ENCODE results near the gene AASDH. TPM values are rescaled to one million over a fixed set of nuclear protein-coding genes. Genes with fewer than 3 reads are reported as not detected.

The AASDH gene
- total and polyA plus RNA-seq, 2 of the 13 experiments (the other 11 are each of a cell fraction or from before 2014, with no cell fraction given), result 12.6 to 14.1 TPM

GRCh38 chr4:56387023-56388001 lies at the start of gene AASDH (continued):
- TF ChIP-seq, protein P1, sequence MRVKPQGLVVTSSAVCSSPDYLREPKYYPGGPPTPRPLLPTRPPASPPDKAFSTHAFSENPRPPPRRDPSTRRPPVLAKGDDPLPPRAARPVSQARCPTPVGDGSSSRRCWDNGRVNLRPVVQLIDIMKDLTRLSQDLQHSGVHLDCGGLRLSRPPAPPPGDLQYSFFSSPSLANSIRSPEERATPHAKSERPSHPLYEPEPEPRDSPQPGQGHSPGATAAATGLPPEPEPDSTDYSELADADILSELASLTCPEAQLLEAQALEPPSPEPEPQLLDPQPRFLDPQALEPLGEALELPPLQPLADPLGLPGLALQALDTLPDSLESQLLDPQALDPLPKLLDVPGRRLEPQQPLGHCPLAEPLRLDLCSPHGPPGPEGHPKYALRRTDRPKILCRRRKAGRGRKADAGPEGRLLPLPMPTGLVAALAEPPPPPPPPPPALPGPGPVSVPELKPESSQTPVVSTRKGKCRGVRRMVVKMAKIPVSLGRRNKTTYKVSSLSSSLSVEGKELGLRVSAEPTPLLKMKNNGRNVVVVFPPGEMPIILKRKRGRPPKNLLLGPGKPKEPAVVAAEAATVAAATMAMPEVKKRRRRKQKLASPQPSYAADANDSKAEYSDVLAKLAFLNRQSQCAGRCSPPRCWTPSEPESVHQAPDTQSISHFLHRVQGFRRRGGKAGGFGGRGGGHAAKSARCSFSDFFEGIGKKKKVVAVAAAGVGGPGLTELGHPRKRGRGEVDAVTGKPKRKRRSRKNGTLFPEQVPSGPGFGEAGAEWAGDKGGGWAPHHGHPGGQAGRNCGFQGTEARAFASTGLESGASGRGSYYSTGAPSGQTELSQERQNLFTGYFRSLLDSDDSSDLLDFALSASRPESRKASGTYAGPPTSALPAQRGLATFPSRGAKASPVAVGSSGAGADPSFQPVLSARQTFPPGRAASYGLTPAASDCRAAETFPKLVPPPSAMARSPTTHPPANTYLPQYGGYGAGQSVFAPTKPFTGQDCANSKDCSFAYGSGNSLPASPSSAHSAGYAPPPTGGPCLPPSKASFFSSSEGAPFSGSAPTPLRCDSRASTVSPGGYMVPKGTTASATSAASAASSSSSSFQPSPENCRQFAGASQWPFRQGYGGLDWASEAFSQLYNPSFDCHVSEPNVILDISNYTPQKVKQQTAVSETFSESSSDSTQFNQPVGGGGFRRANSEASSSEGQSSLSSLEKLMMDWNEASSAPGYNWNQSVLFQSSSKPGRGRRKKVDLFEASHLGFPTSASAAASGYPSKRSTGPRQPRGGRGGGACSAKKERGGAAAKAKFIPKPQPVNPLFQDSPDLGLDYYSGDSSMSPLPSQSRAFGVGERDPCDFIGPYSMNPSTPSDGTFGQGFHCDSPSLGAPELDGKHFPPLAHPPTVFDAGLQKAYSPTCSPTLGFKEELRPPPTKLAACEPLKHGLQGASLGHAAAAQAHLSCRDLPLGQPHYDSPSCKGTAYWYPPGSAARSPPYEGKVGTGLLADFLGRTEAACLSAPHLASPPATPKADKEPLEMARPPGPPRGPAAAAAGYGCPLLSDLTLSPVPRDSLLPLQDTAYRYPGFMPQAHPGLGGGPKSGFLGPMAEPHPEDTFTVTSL (CRISPR knock-in tag; IDR thresholded peaks at IDR 0.05; ENCODE audit: borderline replicate concordance), result peak; percentile 44; the same call in 1 of the 2 replicates
- TF ChIP-seq EP300 (IDR thresholded peaks at IDR 0.05; ENCODE audit: low read depth in 2 of 2, low read length in 2 of 2) (0 out of 4 replicates have a peak, but pooled peaks of 1 of the 2 experiments have one; percentile 16), EP300 (CRISPR knock-in tag; IDR thresholded peaks at IDR 0.05; ENCODE audit: borderline replicate concordance) (no peak), JUND (CRISPR knock-in tag; IDR thresholded peaks at IDR 0.05) (peak; percentile 28; the same call in 1 of the 2 replicates), PAXIP1 (CRISPR knock-in tag; conservative IDR thresholded peaks at IDR 0.05) (peak; percentile 42; the same call in 1 of the 2 replicates), TGIF2 (CRISPR knock-in tag; IDR thresholded peaks at IDR 0.05) (no peak), ZNF563 (CRISPR knock-in tag; IDR thresholded peaks at IDR 0.05) (peak; percentile 71), YY1 (IDR thresholded peaks at IDR 0.05; ENCODE audit: insufficient read depth, insufficient replicate concordance, low read depth, low read length) (peak; percentile 31), PCBP2 (optimal IDR thresholded peaks at IDR 0.05; ENCODE audit: low read depth, low read length, poor library complexity, severe bottlenecking) (no peak), ZNF713 (CRISPR knock-in tag; IDR thresholded peaks at IDR 0.05) (no peak), SP2 (CRISPR knock-in tag; IDR thresholded peaks at IDR 0.05) (no peak; the same call in 1 of the 2 replicates), ZNF124 (CRISPR knock-in tag; IDR thresholded peaks at IDR 0.05) (peak; percentile 62; the same call in 1 of the 2 replicates), NR2F6 (IDR thresholded peaks at IDR 0.05) (no peak; the same call in 1 of the 2 replicates), NR2F6 (CRISPR knock-in tag; IDR thresholded peaks at IDR 0.05) (no peak; the same call in 1 of the 2 replicates)
- TF ChIP-seq, protein P2, sequence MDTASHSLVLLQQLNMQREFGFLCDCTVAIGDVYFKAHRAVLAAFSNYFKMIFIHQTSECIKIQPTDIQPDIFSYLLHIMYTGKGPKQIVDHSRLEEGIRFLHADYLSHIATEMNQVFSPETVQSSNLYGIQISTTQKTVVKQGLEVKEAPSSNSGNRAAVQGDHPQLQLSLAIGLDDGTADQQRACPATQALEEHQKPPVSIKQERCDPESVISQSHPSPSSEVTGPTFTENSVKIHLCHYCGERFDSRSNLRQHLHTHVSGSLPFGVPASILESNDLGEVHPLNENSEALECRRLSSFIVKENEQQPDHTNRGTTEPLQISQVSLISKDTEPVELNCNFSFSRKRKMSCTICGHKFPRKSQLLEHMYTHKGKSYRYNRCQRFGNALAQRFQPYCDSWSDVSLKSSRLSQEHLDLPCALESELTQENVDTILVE (CRISPR knock-in tag; IDR thresholded peaks at IDR 0.05), result peak; percentile 72; the same call in 1 of the 2 replicates
- TF ChIP-seq, protein P3, sequence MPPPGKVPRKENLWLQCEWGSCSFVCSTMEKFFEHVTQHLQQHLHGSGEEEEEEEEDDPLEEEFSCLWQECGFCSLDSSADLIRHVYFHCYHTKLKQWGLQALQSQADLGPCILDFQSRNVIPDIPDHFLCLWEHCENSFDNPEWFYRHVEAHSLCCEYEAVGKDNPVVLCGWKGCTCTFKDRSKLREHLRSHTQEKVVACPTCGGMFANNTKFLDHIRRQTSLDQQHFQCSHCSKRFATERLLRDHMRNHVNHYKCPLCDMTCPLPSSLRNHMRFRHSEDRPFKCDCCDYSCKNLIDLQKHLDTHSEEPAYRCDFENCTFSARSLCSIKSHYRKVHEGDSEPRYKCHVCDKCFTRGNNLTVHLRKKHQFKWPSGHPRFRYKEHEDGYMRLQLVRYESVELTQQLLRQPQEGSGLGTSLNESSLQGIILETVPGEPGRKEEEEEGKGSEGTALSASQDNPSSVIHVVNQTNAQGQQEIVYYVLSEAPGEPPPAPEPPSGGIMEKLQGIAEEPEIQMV (CRISPR knock-in tag; IDR thresholded peaks at IDR 0.05; ENCODE audit: low read depth), result 0 out of 2 replicates have a peak, but pooled peaks have one; percentile 61

Data from HepG2 (cell line).